ENCODE data around the gene KISS1R.

Gene KISS1R

GRCh38 chr19:924553-925086, 7.5 kb downstream of the KISS1R start:
- Histone ChIP-seq H3K4me1 (ENCODE audit: control insufficient read depth, insufficient read depth, low read length) (no peaks in the 10 kb centered on the region; the same call in 1 of the 2 replicates), H3K27ac (ENCODE audit: extremely low read depth, low read depth, low read length) (peak overlapping the region; percentile 72; the same call in 1 of the 2 replicates), H3K9me3 (ENCODE audit: control insufficient read depth, insufficient read depth, low read depth, low read length) (no peaks in the 10 kb centered on the region), H3K4me3 (ENCODE audit: low read depth, low read length) (peak overlapping the region; percentile 83; the same call in 1 of the 2 replicates), H3K36me3 (ENCODE audit: control insufficient read depth in 2 of 2, insufficient read depth in 1 of 2, low read length in 2 of 2) (peaks cover 0 to 8% of the 10 kb centered on the region in 2 experiments; a peak in 1 of 3 replicates)
- POLR2A ChIA-PET: interaction anchor here (0.6 to 0.8 kb wide), 2 partner anchors 27 to 60 kb away, joined by 3 read pairs; partner anchors contain the start of gene WDR18
- no peak for TF ChIP-seq HOXA7 (CRISPR knock-in tag; IDR thresholded peaks at IDR 0.05; ENCODE audit: borderline replicate concordance)
- peak; percentile 36; the same call in 1 of the 2 replicates for TF ChIP-seq ZNF2 (tag by site-specific recombination; IDR thresholded peaks at IDR 0.05)
- no peak for TF ChIP-seq ZNF366 (tag by site-specific recombination; conservative IDR thresholded peaks at IDR 0.05)
- TF ChIP-seq EGR2 (tag by site-specific recombination; IDR thresholded peaks at IDR 0.05; ENCODE audit: low read depth): peak; percentile 20; the same call in 1 of the 2 replicates
- TF ChIP-seq ZNF114 (tag by site-specific recombination; IDR thresholded peaks at IDR 0.05): no peak
- 0 out of 2 replicates have a peak, but pooled peaks have one; percentile 7 for TF ChIP-seq ZFHX2 (tag by site-specific recombination; conservative IDR thresholded peaks at IDR 0.05)
- TF ChIP-seq GLI2 (tag by site-specific recombination; IDR thresholded peaks at IDR 0.05; ENCODE audit: borderline replicate concordance, low read depth): no peak
- peak; percentile 89 for TF ChIP-seq ZNF341 (tag by site-specific recombination; IDR thresholded peaks at IDR 0.05; ENCODE audit: low read depth)
- TF ChIP-seq ZIC2 (tag by site-specific recombination; IDR thresholded peaks at IDR 0.05): peak; percentile 40; the same call in 1 of the 2 replicates
- no peak for TF ChIP-seq ZNF350 (tag by site-specific recombination; IDR thresholded peaks at IDR 0.05)
- TF ChIP-seq ZBTB21 (tag by site-specific recombination; IDR thresholded peaks at IDR 0.05): no peak
- no peak for TF ChIP-seq ZNF488 (tag by site-specific recombination; IDR thresholded peaks at IDR 0.05)
- no peak for TF ChIP-seq ZNF335 (tag by site-specific recombination; conservative IDR thresholded peaks at IDR 0.05)
- peak; percentile 21; the same call in 1 of the 2 replicates for TF ChIP-seq SP2 (tag by site-specific recombination; IDR thresholded peaks at IDR 0.05)
- peak; percentile 64 for TF ChIP-seq GLIS2 (tag by site-specific recombination; IDR thresholded peaks at IDR 0.05)
- CTCF ChIA-PET: interaction anchor here (1.2 to 5.8 kb wide), 5 partner anchors 46 to 155 kb away, joined by 3 to 116 read pairs (median 13); partner anchors contain the start of gene WDR18

GRCh38 chr19:925087-925525, 8.0 kb downstream of the KISS1R start:
- H3K9me3 ChIP-seq (ENCODE audit: control insufficient read depth, insufficient read depth, low read depth, low read length): no peaks in the 10 kb centered on the region
- peak overlapping the region; percentile 72 for H3K27ac ChIP-seq (ENCODE audit: extremely low read depth, low read depth, low read length)
- peak overlapping the region; percentile 83 for H3K4me3 ChIP-seq (ENCODE audit: low read depth, low read length)
- ChIA-PET POLR2A (interaction anchor here (0.6 to 0.8 kb wide), 2 partner anchors 27 to 59 kb away, joined by 3 read pairs; partner anchors contain the start of gene WDR18), CTCF (interaction anchor here (1.2 to 5.8 kb wide), 2 partner anchors 46 to 58 kb away, joined by 3 to 116 read pairs; partner anchors contain the start of gene WDR18)
- no peaks in the 10 kb centered on the region; the same call in 1 of the 2 replicates for H3K4me1 ChIP-seq (ENCODE audit: control insufficient read depth, insufficient read depth, low read length)
- H3K36me3 ChIP-seq (ENCODE audit: control insufficient read depth in 2 of 2, insufficient read depth in 1 of 2, low read length in 2 of 2): peaks cover 0 to 13% of the 10 kb centered on the region in 2 experiments; a peak in 1 of 3 replicates
- TF ChIP-seq ZNF639 (tag by site-specific recombination; IDR thresholded peaks at IDR 0.05) (peak; percentile 52; the same call in 1 of the 2 replicates), ZBTB17 (tag by site-specific recombination; IDR thresholded peaks at IDR 0.05) (no peak), ZNF792 (tag by site-specific recombination; IDR thresholded peaks at IDR 0.05) (no peak), GLI2 (tag by site-specific recombination; IDR thresholded peaks at IDR 0.05; ENCODE audit: borderline replicate concordance, low read depth) (no peak), ZXDB (tag by site-specific recombination; IDR thresholded peaks at IDR 0.05) (peak; percentile 90), ZNF423 (tag by site-specific recombination; IDR thresholded peaks at IDR 0.05) (no peak), ZNF629 (tag by site-specific recombination; IDR thresholded peaks at IDR 0.05) (peak; percentile 46), GLIS1 (tag by site-specific recombination; IDR thresholded peaks at IDR 0.05) (peak; percentile 71), ZEB2 (tag by site-specific recombination; IDR thresholded peaks at IDR 0.05) (peak; percentile 91), ZSCAN4 (tag by site-specific recombination; IDR thresholded peaks at IDR 0.05) (no peak), ZNF768 (tag by site-specific recombination; IDR thresholded peaks at IDR 0.05) (peak; percentile 11; the same call in 1 of the 2 replicates), ZNF112 (tag by site-specific recombination; IDR thresholded peaks at IDR 0.05) (no peak), PRDM10 (tag by site-specific recombination; IDR thresholded peaks at IDR 0.05) (peak; percentile 58), ZNF660 (tag by site-specific recombination; IDR thresholded peaks at IDR 0.05) (0 out of 2 replicates have a peak, but pooled peaks have one; percentile 71)

Data from HEK293 (cell line).